ENCODE results near the gene RBM7.

Gene RBM7

DNA sequence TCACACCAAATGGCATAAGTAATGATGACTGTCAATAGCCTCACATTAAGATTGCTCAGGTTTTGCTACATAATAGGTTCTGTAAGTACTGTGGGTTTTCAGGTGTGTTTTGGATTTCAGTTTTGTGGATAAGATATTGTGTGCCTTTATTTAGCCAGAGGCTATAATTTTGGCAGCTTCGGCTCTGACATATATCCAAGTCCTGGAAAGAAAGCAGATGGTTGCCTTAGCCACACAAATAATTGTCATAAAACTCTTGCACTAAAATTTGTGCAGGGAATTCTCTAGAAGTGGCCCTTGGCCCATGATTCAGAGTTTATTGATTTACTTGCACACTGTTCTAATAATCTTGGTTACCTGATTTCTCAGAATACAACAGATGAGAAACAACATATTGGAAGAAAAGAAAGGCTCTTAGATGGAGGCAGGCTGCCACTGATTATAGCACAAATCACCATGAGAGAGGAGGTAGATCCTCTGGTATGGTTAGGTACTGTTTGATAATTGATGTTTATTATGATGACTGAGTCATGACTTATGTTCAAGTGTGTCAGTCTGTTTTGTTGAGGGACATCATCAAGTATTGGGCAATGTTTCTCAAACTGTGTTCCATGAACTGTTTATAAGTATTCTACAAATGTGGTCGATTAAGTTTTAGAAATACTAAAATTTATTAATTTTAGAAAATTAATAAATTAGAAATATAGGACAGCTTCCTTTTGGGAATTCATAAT is 48.5 kb downstream of the RBM7 start:
- no peak for DNase-seq (ENCODE audit: low spot score)

DNA sequence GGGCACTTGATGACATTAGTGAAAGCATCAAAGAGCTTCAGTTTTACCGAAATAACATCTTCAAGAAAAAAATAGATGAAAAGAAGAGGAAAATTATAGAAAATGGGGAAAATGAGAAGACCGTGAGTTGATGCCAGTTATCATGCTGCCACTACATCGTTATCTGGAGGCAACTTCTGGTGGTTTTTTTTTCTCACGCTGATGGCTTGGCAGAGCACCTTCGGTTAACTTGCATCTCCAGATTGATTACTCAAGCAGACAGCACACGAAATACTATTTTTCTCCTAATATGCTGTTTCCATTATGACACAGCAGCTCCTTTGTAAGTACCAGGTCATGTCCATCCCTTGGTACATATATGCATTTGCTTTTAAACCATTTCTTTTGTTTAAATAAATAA is 49.4 kb downstream of the RBM7 start:
- DNase-seq (ENCODE audit: low spot score), result no peak

DNA sequence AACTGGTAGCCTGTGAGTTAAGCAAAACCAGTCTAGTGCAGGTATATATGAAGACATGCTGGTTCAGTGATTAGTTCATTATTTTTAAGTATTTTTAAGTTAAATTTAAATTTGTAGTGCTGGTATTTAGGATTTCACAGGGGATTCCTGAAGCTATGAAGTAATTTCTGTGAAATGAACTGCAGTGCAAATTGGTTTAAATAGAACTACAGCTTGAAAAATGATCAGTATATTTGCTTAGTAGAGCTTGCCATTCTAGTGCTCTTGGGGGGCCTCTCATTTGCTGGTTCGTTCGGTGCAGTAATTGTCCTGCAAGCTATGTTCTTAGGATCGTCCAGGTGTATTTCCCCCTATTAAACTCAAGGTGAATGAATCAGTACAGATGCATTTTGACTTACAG is 51.9 kb downstream of the RBM7 start:
- DNase-seq (ENCODE audit: low spot score), result no peak
